ENCODE data around the gene DNAH17.
"Not testable (repeated sequence)": the region's sequence is repeated elsewhere in the genome, so short reads cannot be mapped to it uniquely, and the experiment has no call there.

Gene DNAH17

DNA sequence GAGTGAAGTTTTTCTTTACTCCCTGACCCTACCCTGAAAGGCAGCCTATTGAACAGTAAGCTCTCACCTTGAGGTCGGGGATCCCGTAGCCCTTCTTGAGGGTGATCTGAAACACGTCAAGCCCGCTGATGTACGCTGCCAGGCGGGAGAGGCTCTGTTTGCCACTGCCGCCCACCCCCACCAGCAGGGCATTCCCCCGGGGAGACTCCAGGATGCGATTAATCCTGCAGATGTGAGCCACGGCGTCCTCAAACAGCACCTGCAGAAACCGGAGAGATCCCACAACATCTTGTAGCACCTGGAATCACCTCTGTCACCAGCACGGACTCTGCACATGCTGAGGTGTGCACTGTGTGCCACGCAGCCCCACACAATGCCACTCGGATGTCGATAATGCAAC is 102.0 kb downstream of the DNAH17 start:
- DNase-seq (ENCODE audit: low read depth), result no peak

- DNase-seq (ENCODE audit: low read depth), result no peak
Observed at GRCh38 chr17:78474614-78475146, 102.5 kb downstream of the DNAH17 start.

- DNase-seq (ENCODE audit: low read depth), result no peak
Observed at GRCh38 chr17:78473951-78474613, 103.1 kb downstream of the DNAH17 start.

- no peak for DNase-seq (ENCODE audit: low read depth)
Observed at GRCh38 chr17:78472035-78472905, 104.9 kb downstream of the DNAH17 start.

GRCh38 chr17:78471635-78472034 is 105.6 kb downstream of the DNAH17 start:
- DNase-seq (ENCODE audit: low read depth), result no peak

DNA sequence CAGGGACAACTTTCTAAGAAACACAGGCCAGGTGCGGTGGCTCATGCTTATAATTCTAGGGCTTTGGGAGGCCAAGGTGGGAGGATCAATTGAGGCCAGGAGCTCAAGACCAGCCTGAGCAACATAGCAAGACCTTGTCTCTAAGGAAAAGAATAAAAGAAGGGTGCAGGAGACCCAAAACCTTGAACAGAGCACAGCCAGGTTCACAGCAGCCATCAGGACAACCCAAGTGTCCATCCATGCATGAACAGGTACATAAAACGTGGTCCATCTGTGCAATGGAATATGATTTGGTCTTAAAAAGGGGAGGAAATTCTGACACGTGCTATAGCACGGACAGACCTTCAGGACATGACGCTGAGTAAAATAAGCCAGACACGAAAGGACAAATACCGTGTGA is 107.8 kb downstream of the DNAH17 start:
- DNase-seq (ENCODE audit: low read depth), result no peak

- DNase-seq (ENCODE audit: low read depth), result no peak
Observed at GRCh38 chr17:78468366-78468765, 108.8 kb downstream of the DNAH17 start.

- no peak for DNase-seq (ENCODE audit: low read depth)
Observed at GRCh38 chr17:78466786-78467715, 110.1 kb downstream of the DNAH17 start.

- DNase-seq (ENCODE audit: low read depth), result not testable (repeated sequence)
Observed at GRCh38 chr17:78466109-78466785, 110.9 kb downstream of the DNAH17 start.

GRCh38 chr17:78462148-78462547 is 115.0 kb downstream of the DNAH17 start:
- no peak for DNase-seq (ENCODE audit: low read depth)

GRCh38 chr17:78461799-78462053 is 115.5 kb downstream of the DNAH17 start:
- DNase-seq (ENCODE audit: low read depth), result no peak

GRCh38 chr17:78460951-78461798 is 116.0 kb downstream of the DNAH17 start:
- DNase-seq (ENCODE audit: low read depth), result no peak

- no peak for DNase-seq (ENCODE audit: low read depth)
Observed at GRCh38 chr17:78460176-78460675, 117.0 kb downstream of the DNAH17 start.

DNA sequence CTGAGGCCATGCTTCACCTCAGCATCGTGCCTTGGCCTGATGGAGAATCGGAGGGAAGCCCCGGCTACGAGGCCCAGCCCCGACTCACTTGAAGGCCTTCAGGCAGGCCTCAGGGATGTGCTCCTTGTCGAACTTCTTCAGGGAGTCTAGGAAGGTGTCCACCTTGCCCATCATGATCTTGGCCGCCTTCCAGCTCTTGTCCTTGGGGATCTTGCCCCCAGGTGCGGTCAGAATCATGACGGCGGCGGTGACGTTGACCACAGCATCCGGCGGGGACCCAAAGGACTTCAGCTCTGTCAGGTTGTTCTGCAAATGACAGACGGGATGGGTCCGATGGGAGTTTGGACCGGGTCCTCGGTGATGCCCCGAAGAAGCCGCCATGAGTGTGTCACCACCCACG is 117.5 kb downstream of the DNAH17 start:
- DNase-seq (ENCODE audit: low read depth), result no peak

- no peak for DNase-seq (ENCODE audit: low read depth)
Observed at GRCh38 chr17:78458736-78459335, 118.4 kb downstream of the DNAH17 start.

- DNase-seq (ENCODE audit: low read depth), result no peak
Observed at GRCh38 chr17:78458091-78458490, 119.1 kb downstream of the DNAH17 start.

GRCh38 chr17:78454346-78454745 is 122.8 kb downstream of the DNAH17 start:
- no peak for DNase-seq (ENCODE audit: low read depth)

DNA sequence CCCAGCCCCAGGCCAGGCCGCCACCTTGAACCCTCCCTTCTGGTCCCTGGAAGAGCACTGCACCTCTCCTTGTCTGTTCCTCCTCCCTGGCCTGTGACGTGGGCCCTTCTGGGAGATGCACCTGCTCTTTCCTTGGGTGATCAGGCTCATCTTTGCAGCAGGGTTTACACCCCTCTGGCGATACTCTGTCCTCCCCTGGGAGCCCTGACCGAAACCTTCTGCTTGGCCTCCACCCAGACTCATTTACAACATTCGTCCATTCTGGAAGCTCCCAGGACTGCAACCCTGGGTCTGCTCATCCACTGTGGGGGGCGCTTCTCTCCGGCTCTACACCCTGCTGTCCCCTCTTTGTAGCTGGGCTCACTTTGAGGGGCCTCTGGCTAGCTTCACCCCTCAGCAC is 125.4 kb downstream of the DNAH17 start:
- no peak for DNase-seq (ENCODE audit: low read depth)

DNA sequence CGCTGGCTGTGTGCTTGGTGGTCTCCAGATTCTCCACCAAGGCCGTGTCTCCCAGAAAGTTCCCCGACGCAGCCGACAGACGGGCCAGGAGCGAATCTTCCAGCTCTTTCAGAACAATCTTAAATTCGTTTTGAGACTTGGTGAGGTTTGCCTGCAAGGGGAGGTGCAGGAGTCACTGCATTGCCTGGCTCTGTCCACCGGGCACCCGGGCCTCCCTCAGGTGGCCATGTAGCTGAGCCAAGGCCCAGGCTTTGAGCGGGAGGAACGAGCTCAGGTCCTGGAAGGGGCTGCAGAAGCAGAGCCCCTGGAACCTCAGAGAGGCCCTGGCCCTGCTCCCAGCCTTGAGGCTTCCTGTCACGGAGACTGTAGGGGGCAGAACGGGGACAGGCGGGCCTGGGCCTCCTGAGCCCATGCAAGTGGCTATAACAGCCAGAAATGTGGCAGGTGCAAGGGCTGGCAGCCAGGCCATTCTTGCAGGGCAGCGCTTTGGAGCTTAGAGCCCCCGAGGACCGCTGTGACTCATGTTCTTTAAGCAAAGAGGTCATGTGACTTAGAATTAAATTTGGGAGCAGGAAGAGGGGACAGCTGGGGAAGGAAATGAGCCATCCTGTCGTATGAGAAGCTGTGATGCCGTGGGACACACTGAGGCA is 126.4 kb downstream of the DNAH17 start:
- no peak for DNase-seq (ENCODE audit: low read depth)
